HG03571 (cell line): ENCODE results near the gene CACNA1F.

Source experiments
- ATAC-seq: cut with Tn5 transposase; IDR thresholded peaks from one replicate; pipeline ENCODE4 v1.9.1; 2021; ENCODE audit not compliant: unreplicated experiment

Gene CACNA1F

GRCh38 chrX:49257846-49258748 is 25.0 kb upstream of the CACNA1F start:
- ATAC-seq = no peak

GRCh38 chrX:49257074-49257790 is 24.1 kb upstream of the CACNA1F start:
- no peak for ATAC-seq

GRCh38 chrX:49256268-49256995 is 23.3 kb upstream of the CACNA1F start:
- ATAC-seq = no peak

GRCh38 chrX:49254639-49255038 is 21.5 kb upstream of the CACNA1F start:
- no peak for ATAC-seq

GRCh38 chrX:49251325-49251724 is 18.2 kb upstream of the CACNA1F start:
- ATAC-seq = no peak

- ATAC-seq = no peak
These were observed 17.4 kb upstream of the CACNA1F start for GRCh38 chrX:49250578-49250977.

GRCh38 chrX:49250066-49250465 is 16.9 kb upstream of the CACNA1F start:
- no peak for ATAC-seq

GRCh38 chrX:49249616-49250015 is 16.5 kb upstream of the CACNA1F start:
- no peak for ATAC-seq

- no peak for ATAC-seq
These were observed 15.9 kb upstream of the CACNA1F start for GRCh38 chrX:49249071-49249470.

- no peak for ATAC-seq
These were observed 15.0 kb upstream of the CACNA1F start for GRCh38 chrX:49247916-49248811.

GRCh38 chrX:49247346-49247745 is 14.2 kb upstream of the CACNA1F start:
- ATAC-seq = no peak

GRCh38 chrX:49246541-49246940 is 13.4 kb upstream of the CACNA1F start:
- ATAC-seq = no peak

- no peak for ATAC-seq
These were observed 11.1 kb upstream of the CACNA1F start for GRCh38 chrX:49244207-49244606.

- ATAC-seq = no peak
These were observed 10.0 kb upstream of the CACNA1F start for GRCh38 chrX:49243166-49243565.

- ATAC-seq = no peak
These were observed 9.5 kb upstream of the CACNA1F start for GRCh38 chrX:49242545-49243066.

GRCh38 chrX:49238735-49239134 is 5.6 kb upstream of the CACNA1F start:
- no peak for ATAC-seq

- no peak for ATAC-seq
These were observed 3.9 kb upstream of the CACNA1F start for GRCh38 chrX:49237060-49237459.

GRCh38 chrX:49233887-49234555 is 881 bp upstream of the CACNA1F start:
- ATAC-seq = no peak

- ATAC-seq = no peak
These were observed 615 bp downstream of the CACNA1F start for GRCh38 chrX:49232525-49232924.
